GM12874 (cell line): ENCODE results near the gene CPHXL.

ENCODE experiments used
- TF ChIP-seq, protein P1 (sequence below): IDR thresholded peaks from 2 replicates; pipeline ENCODE4 v1.5.1; 2011; ENCODE audit warnings: low read depth, mild to moderate bottlenecking, control low read depth, low read length, moderate library complexity; ENCODE audit not compliant: insufficient read depth

The CPHXL gene

GRCh38 chr16:75760018-75760519 is 33.8 kb upstream of the CPHXL start:
- TF ChIP-seq, protein P1, sequence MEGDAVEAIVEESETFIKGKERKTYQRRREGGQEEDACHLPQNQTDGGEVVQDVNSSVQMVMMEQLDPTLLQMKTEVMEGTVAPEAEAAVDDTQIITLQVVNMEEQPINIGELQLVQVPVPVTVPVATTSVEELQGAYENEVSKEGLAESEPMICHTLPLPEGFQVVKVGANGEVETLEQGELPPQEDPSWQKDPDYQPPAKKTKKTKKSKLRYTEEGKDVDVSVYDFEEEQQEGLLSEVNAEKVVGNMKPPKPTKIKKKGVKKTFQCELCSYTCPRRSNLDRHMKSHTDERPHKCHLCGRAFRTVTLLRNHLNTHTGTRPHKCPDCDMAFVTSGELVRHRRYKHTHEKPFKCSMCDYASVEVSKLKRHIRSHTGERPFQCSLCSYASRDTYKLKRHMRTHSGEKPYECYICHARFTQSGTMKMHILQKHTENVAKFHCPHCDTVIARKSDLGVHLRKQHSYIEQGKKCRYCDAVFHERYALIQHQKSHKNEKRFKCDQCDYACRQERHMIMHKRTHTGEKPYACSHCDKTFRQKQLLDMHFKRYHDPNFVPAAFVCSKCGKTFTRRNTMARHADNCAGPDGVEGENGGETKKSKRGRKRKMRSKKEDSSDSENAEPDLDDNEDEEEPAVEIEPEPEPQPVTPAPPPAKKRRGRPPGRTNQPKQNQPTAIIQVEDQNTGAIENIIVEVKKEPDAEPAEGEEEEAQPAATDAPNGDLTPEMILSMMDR, result no peak

DNA sequence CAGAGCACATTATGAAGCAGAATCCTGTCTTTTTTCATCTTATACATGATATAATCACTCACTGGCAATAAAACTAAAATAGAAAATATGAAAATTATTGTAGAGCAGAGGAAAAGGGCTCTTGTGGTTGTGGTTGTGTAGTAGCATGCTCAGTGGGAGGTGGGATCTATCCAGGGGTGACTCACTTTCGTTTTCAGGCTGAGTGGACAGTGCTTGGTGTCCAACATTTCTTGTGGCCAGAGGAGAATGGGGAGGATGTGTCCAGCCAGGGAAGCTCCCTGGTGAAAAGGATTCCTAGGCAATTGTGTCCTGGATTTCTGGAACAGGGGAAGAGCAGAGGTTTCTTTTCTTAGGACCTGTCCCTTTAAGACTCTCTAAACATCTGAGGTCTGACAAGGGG is 31.9 kb upstream of the CPHXL start:
- TF ChIP-seq, protein P1, result no peak

DNA sequence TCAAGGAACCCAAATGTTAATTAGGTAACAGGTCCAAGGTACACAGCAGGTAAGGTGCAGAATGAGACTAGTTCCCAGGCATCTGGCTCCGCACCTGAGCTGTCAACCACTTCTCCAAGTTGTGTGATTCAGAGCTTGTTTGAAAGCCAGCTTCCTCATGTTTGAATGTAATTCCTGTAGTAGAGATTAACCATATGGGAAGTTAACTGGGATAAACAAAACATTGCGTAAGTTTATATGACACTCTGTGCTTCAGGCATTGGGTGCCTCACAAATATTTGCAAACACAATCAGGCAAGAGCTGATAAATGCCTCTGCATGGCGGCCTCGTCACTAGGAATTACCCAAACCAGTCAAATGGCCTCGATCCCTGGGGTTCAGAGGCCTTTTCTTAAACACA is 27.9 kb upstream of the CPHXL start:
- TF ChIP-seq, protein P1, result no peak

GRCh38 chr16:75750528-75750927 is 24.2 kb upstream of the CPHXL start:
- TF ChIP-seq, protein P1, result no peak

DNA sequence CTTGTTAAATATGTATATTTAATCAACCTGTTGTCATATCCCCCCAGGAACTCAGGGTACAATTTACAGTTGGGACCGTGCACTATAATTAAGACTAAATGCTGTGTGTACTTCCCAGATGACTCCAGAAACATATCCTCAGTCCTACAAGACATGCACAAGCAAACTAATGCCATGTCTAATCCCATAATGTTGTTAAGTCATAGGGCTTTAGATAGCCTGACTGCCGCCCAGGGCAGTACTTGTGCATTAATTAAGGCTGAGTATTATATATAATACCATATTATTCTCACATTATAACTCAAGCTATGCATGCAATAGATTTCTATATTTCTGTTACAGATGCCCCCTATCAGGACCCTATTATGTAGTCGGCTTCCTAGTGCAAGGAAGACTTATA is 20.1 kb upstream of the CPHXL start:
- TF ChIP-seq, protein P1, result no peak

- TF ChIP-seq, protein P1, result no peak
Observed at GRCh38 chr16:75745823-75746222, 19.5 kb upstream of the CPHXL start.

DNA sequence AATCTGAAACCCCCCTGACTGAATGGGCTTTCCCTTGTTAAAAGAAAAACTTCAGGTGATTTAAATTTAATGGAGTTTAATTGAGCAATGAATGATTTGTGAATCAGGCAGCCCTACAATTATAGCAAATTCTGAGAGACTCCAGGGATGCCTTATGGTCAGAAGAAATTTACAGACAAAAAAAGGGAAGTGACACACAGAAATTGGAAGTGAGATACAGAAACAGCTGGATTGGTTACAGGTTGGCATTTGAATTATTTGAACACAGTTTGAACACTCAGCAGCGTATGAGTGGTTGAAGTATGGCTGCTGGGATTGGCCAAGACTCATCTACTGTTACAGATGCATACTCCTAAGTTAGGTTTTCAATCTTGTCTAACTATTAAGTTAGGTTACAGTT is 19.0 kb upstream of the CPHXL start:
- TF ChIP-seq, protein P1, result no peak
